ENCODE data around the gene DDX24. TPM values are rescaled to one million over a fixed set of nuclear protein-coding genes. Genes with fewer than 3 reads are reported as not detected.

Gene DDX24
- total and polyA plus RNA-seq, 2 of the 8 experiments (the other 6 are each of a cell fraction or from before 2014, with no cell fraction given) = 89.0 to 201 TPM

DNA sequence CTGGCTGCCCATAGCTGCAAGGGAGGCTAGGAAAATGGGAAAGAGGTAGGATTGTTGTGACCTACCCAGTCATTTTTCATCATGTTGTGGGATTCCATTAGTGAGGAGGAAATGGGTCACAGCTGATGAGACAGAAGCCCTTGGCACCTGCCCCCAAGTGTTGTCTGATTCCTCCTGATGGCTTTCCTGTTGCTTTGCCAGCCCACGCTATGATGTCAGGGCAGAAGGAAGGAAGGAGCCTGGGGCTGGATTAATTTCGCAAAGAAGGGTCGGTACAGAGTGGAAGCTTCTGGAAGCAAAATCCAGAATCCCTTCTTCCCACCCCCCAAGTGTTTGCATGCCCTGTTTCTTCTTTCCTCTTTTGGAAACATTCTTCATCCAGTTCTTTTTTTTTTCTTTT is 46.1 kb downstream of the DDX24 start:
- TF ChIP-seq SRF (IDR thresholded peaks at IDR 0.05; ENCODE audit: low read depth, low read length) = no peak
- no peak for TF ChIP-seq SIRT6 (IDR thresholded peaks at IDR 0.05; ENCODE audit: low read length)
- H2BK120ac ChIP-seq (replicated peaks; ENCODE audit: low read depth, low read length) = no peak overlapping the region

More for the DNA sequence above, 46.1 kb downstream of the DDX24 start:
- Histone ChIP-seq H3K79me2 (ENCODE audit: control insufficient read depth in 1 of 2, insufficient read depth in 2 of 2, low read length in 2 of 2) (no peaks in the 10 kb centered on the region), H3K4me1 (replicated peaks in 1 of 4; ENCODE audit: control insufficient read depth in 3 of 4, insufficient read depth in 4 of 4, low read length in 3 of 4) (peaks cover 0 to 9% (median 0%) of the 10 kb centered on the region in 4 experiments; a peak in 2 of 7 replicates), H3K18ac (ENCODE audit: extremely low read depth, low read length) (no peak overlapping the region), H4K91ac (replicated peaks; ENCODE audit: insufficient read length, low read length) (no peak overlapping the region), H3K4ac (replicated peaks; ENCODE audit: insufficient read length, low read depth, low read length) (no peak overlapping the region), H3K4me3 (ENCODE audit: extremely low read depth in 1 of 4, insufficient read depth in 2 of 4, low read depth in 3 of 4, low read length in 4 of 4) (no peak overlapping the region), H2AK5ac (ENCODE audit: low read depth, low read length) (no peak overlapping the region), H3K36me3 (ENCODE audit: control insufficient read depth in 2 of 4, insufficient read depth in 4 of 4, low read length in 3 of 4) (peaks cover 0 to 4% (median 0%) of the 10 kb centered on the region in 4 experiments; a peak in 2 of 8 replicates), H3K56ac (replicated peaks; ENCODE audit: insufficient read length, low read depth, low read length) (no peak overlapping the region), H3K27me3 (replicated peaks in 1 of 4; ENCODE audit: control insufficient read depth in 3 of 4, extremely low read depth in 1 of 4, insufficient read depth in 3 of 4, low read length in 3 of 4) (no peaks in the 10 kb centered on the region; a peak in 1 of 7 replicates), H3K79me1 (ENCODE audit: low read depth, low read length) (no peaks in the 10 kb centered on the region; the same call in 1 of the 2 replicates), H4K20me1 (replicated peaks in 1 of 2; ENCODE audit: control insufficient read depth in 1 of 2, insufficient read depth in 2 of 2, low read length in 2 of 2) (peaks cover 2 to 4% of the 10 kb centered on the region in 2 experiments), H4K8ac (ENCODE audit: extremely low read depth, insufficient read depth, low read length) (no peak overlapping the region), H2BK12ac (ENCODE audit: low read depth, low read length) (no peak overlapping the region), H2BK15ac (ENCODE audit: low read length) (no peak overlapping the region), H3K9me3 (ENCODE audit: insufficient read depth in 2 of 2, low read depth in 1 of 2, low read length in 1 of 2) (no peaks in the 10 kb centered on the region), H2BK20ac (ENCODE audit: low read length) (no peak overlapping the region), H3K14ac (ENCODE audit: insufficient read length) (no peak overlapping the region), H2AFZ (ENCODE audit: low read length) (no peak overlapping the region), H3K23ac (ENCODE audit: insufficient read length) (no peak overlapping the region), H4K5ac (ENCODE audit: insufficient read length, low read depth, low read length) (no peak overlapping the region), H3K9ac (replicated peaks in 1 of 4; ENCODE audit: extremely low read depth in 1 of 4, low read depth in 3 of 4, low read length in 3 of 4) (no peak overlapping the region), H3K4me2 (ENCODE audit: insufficient read depth in 1 of 2, low read depth in 2 of 2, low read length in 2 of 2) (peak overlapping the region in 1 of 2 experiments; percentile 27; a peak in 1 of 4 replicates), H3K23me2 (ENCODE audit: low read depth, low read length) (no peaks in the 10 kb centered on the region), H3K27ac (ENCODE audit: low read depth, low read length) (no peak overlapping the region), H2BK5ac (ENCODE audit: low read depth, low read length) (no peak overlapping the region)
- CTCF ChIA-PET (ENCODE audit: partially characterized antibody) = interaction anchor here (0.6 to 7.2 kb wide), 13 partner anchors 11 to 289 kb away, joined by 3 to 105 read pairs (median 7); partner anchors contain the start of gene SERPINA6
- no peak for DNase-seq (ENCODE audit: low read depth in 1 of 2, low spot score in 2 of 2)
- WGBS, 2 experiments (ENCODE audit: extremely low coverage in 1 of 2, insufficient coverage in 1 of 2, insufficient read length in 1 of 2, insufficient replicate concordance in 2 of 2, low coverage in 1 of 2, low lambda C conversion rate in 2 of 2, missing lambda C conversion rate in 1 of 2) = 90% methylated on average over 3 of the region's 3 CpGs; no CpG with 5 or more reads in 1 of the 2 experiments
- POLR2A ChIA-PET (ENCODE audit: partially characterized antibody) = interaction anchor here (1.8 kb wide), 1 partner anchor 17 kb away, joined by 6 read pairs; no protein-coding TSS in a partner anchor
- FAIRE-seq = no peak
